NCI-H2107 treated with DMSO at 0.1 percent for 48 hours (cell line): Measurements from ENCODE around the gene DIP2C.
"Not testable (repeated sequence)": the region's sequence is repeated elsewhere in the genome, so short reads cannot be mapped to it uniquely, and the experiment has no call there.

ENCODE experiments used
- DNase-seq: peaks from one replicate; lab custom pipeline; 2025; ENCODE audit not compliant: unreplicated experiment; lab: John Stamatoyannopoulos, UW

DIP2C gene

DNA sequence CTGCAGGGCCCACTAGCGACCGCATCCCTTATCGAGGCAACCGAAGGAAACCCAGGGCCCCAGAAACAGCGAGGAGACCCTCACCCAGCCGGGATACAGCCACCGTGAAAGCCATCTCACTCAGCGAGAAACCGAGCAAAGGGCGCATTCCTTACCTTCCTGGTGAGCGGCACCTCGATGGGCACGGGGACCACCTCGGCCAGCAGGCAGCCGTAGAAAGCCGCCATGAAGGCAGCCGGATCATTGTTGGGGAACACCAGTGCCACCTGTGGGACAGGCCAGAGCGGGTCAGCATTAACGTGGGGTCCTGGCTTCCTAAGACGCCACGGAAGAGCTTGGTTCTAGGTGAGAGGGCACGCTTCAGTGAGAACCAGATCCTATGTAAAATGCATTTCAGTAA, 290.5 kb downstream of the DIP2C start:
- no peak for DNase-seq

DNA sequence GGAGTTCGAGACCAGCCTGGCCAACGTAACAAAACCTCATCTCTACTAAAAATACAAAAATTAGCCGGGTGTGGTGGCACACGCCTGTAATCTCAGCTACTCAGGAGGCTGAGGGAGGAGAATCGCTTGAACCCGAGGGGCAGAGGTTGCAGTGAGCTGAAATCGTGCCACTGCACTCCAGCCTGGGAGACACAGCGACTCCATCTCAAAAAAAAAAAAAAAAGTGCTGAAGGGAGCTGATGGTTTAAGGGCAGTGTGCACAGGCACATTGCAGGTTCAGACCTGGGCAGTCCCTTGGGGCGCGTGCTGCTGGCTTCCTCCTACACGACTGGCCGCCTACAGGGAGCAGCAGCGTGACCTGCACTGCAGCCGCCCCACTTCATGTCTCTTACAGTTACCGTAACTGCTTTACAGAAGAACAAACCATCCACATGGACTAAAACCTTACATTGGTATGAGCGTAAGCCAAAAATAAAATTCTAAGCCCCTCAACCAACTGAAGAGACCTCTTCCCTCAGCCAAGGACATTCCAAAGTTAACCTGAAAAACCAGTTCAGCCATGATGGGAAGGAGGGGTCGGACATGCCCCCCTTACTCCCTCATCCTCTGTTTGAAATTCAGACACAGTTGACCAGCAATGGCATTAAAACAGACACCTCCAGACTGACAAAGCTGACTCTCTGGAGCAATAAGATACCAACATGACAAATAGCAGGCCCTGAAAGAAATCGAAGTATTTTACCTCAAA, 292.0 kb downstream of the DIP2C start:
- no peak for DNase-seq

GRCh38 chr10:396535-397220, 292.8 kb downstream of the DIP2C start:
- DNase-seq: no peak

DNA sequence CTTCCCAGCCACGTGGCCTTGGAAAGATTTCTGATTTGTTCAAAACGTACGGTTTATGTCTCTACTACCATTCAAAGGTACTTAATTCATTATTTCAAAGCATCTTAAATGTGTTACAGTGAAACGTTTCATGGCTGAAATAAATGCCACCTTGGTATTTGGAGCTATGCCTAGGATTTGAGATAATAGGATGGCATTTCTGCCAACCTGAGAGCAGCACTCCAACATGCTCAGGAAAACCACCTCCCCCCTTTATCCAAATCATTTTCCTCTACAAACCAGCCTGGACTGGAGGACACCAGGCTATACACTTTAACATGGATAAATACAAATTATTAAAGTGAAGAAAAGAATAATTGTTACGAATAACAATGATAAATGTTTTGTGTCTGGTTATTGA, 293.4 kb downstream of the DIP2C start:
- no peak for DNase-seq

- no peak for DNase-seq
Measured at GRCh38 chr10:395665-396064, 293.8 kb downstream of the DIP2C start.

DNA sequence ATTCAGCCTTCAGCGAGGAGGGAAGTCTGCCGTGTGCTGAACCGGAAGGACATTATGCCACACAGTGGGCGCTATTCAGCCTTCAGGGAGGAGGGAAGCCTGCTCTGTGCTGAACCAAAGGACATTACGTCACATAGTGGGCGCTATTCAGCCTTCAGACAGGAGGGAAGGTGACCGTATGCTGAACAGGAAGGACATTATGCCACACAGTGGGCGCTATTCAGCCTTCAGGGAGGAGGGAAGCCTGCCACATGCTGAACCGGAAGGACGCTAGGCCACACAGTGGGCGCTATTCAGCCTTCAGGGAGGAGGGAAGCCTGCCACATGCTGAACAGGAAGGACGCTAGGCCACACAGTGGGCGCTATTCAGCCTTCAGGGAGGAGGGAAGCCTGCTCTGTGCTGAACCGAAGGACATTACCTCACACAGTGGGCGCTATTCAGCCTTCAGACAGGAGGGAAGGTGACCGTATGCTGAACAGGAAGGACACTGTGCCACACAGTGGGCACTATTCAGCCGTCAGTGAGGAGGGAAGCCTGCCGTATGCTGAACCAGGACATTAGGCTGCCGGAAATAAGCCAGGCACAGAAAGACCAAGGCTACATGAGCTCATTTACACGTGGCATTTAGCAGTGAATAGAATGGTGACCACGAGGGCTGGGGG, 294.9 kb downstream of the DIP2C start:
- DNase-seq: not testable (repeated sequence)

DNA sequence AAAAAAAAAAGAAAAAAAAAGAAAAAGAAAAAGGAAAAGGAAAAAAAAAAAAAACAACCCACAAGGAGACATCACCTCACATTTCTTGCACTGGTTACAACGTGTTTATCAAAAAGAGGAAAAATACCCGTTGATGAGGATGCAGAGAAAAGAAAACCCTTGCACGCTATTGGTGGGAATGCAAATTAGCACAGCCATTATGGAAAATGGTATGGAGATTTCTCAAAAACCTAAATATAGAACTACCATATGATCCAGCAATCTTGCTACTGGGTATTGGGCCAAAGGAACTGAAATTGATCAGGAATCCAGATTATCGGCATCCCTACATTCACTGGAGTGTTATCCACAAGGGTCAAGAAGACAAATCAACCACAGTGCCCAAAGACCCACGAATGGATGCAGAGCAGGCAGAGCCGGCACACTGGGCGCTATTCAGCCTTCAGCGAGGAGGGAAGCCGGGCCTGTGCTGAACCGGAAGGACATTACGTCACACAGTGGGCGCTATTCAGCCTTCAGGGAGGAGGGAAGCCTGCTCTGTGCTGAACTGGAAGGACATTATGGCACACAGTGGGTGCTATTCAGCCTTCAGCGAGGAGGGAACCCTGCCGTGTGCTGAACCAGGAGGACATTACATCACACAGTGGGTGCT, 295.6 kb downstream of the DIP2C start:
- no peak for DNase-seq

GRCh38 chr10:393106-393745, 296.2 kb downstream of the DIP2C start:
- DNase-seq: no peak

DNA sequence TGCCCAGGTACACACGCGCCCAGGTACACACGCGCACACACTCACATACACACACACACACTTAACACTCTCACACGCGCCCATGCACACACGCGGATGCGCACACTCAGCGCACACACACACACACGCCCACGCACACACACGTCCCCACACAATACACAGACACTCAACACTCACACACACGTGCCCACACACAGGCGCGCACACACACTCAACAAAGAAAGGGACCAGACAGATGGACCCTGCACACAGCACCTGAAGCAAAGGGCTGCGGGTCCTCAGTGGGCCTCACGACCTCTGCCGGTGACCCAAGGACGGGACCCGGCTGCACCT, 296.8 kb downstream of the DIP2C start:
- no peak for DNase-seq

DNA sequence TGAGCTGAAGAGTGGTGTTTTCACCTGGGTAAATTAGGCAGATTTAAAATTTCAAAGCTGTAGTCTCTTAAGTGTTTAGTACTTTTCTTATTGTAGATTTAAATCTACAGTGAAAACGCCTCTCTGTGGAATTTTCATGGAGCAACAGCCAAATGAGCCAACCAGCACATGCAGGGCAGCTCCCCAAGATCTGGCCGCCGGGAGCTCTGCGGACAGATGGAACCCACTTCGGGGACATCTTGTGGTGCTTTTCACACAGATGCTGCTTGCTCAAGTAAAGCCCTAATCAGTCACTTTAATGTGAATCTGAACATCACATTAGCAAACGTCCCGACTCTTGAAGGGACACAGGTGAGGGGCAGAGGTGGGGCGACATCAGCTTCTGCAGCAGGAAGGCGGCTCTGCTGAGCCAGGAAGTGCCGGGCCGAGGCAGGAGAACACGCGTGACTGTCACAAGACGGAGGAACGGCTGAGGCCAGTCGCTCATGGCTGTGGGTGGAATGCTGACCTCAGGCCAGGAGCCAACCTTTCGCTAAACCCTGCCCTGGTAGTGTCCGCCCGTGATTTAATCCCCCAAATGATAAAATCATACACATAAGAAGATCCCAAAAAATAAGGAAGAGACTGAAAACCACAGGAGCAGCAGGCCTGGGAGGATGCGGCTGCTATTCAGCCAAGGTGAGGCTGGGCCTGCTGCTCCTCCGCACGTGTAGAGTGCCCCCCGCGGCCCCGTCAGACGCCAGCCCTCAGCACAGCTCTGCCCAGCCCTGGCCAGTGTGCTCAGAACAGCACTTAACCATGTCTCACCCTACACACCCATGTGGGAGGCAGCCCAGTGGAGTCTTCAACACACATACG, 297.4 kb downstream of the DIP2C start:
- no peak for DNase-seq

- no peak for DNase-seq
Measured at GRCh38 chr10:391305-391704, 298.2 kb downstream of the DIP2C start.

- DNase-seq: no peak
Measured at GRCh38 chr10:390449-391100, 298.9 kb downstream of the DIP2C start.

DNA sequence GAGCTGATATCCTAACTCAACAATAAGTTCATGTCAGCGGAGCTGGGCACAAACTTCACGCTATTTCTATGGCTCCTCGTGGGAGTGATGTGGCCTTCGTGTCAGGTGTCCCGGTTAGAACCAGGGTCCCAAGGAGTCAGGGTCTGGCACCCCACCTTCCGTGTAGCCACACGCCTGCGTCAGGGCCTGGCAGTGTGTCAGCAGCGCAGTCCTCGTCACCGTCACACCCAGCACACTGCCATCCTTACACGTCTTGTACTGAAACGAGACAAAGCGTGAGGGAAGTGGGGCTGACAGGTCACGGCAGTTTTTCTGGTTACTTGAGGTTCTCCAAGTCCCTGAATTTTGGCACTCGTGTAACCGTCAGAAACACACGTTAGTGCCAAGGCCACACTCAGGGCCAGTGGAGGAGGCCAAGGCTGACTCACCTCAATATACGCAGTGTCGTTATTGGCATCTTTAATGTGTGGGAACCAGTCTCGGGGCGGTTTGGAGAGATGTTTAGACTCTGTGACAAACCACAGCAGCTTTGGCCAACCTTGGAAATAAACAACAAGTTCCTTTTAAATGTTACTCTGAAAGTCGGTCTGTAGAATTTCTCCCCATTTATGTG, 299.5 kb downstream of the DIP2C start:
- no peak for DNase-seq

GRCh38 chr10:389261-389790, 300.1 kb downstream of the DIP2C start:
- DNase-seq: no peak

DNA sequence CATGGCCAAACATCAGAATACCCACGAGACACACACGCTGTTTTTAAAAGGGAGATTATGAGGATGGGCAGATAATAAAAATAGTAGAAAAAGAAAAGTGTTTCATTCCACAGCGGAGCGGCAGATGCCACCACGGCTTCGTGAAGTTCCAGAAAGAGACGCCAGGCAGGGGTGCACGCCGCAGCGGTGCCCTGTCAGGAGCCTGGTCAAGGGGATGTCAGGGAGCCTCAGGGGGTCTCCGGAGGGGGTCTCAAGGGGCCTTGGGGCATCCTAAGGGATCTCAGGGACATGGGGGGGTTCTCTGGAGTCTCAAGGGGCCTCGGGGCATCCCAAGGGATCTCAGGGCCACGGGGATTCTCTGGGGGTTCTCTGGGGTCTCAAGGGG, 300.8 kb downstream of the DIP2C start:
- DNase-seq: no peak

GRCh38 chr10:387909-388660, 301.4 kb downstream of the DIP2C start:
- no peak for DNase-seq

GRCh38 chr10:387593-387891, 301.9 kb downstream of the DIP2C start:
- DNase-seq: no peak

- no peak for DNase-seq
Measured at GRCh38 chr10:386771-387592, 302.5 kb downstream of the DIP2C start.
